GM23248 (cell line): Measurements from ENCODE around the gene INTS6L. TPM values are rescaled to one million over a fixed set of nuclear protein-coding genes. Genes with fewer than 3 reads are reported as not detected.
"Not testable (repeated sequence)": the region's sequence is repeated elsewhere in the genome, so short reads cannot be mapped to it uniquely, and the experiment has no call there.

Experiments
- DNase-seq: peaks from one replicate; pipeline ENCODE4 v3.0.0-alpha.2; 2015
- H2AFZ ChIP-seq: fragments of 200-600 bp; sonication (generic); 2 replicates; pipeline ENCODE4 v1.6.1; 2016; ENCODE audit warnings: antibody characterized with exemption
- H3F3A ChIP-seq: fragments of 200-600 bp; sonication (generic); 2 replicates; pipeline ENCODE4 v1.6.1; 2016; ENCODE audit warnings: mild to moderate bottlenecking, antibody characterized with exemption, mixed run types; ENCODE audit not compliant: insufficient read depth
- H3K27ac ChIP-seq: fragments of 200-600 bp; sonication (generic); 2 replicates; pipeline ENCODE4 v1.5.1; 2016; ENCODE audit warnings: mild to moderate bottlenecking
- H3K27me3 ChIP-seq: fragments of 200-600 bp; sonication (generic); replicated peaks from 2 replicates; pipeline ENCODE4 v1.6.1; 2016; ENCODE audit warnings: mild to moderate bottlenecking; ENCODE audit not compliant: insufficient read depth
- H3K36me3 ChIP-seq: fragments of 200-600 bp; sonication (generic); 2 replicates; pipeline ENCODE4 v1.6.1; 2016; ENCODE audit warnings: low read depth, mild to moderate bottlenecking
- H3K4me1 ChIP-seq: fragments of 200-600 bp; sonication (generic); 2 replicates; pipeline ENCODE4 v1.6.1; 2016; ENCODE audit warnings: mild to moderate bottlenecking; ENCODE audit not compliant: insufficient read depth
- H3K4me2 ChIP-seq: fragments of 200-600 bp; sonication (generic); one replicate; pipeline ENCODE4 v1.6.1; 2016; ENCODE audit warnings: mild to moderate bottlenecking; ENCODE audit not compliant: unreplicated experiment
- H3K4me3 ChIP-seq: fragments of 200-600 bp; sonication (generic); 2 replicates; pipeline ENCODE4 v1.5.1; 2016; ENCODE audit warnings: mild to moderate bottlenecking
- H3K79me2 ChIP-seq: fragments of 200-600 bp; sonication (generic); 2 replicates; pipeline ENCODE4 v1.6.1; 2016; ENCODE audit warnings: mild to moderate bottlenecking; ENCODE audit not compliant: insufficient read depth
- H3K9ac ChIP-seq: fragments of 200-600 bp; sonication (generic); 2 replicates; pipeline ENCODE4 v1.6.1; 2016; ENCODE audit warnings: mild to moderate bottlenecking
- H3K9me2 ChIP-seq: fragments of 200-600 bp; sonication (generic); 2 replicates; pipeline ENCODE4 v1.6.1; 2016; ENCODE audit warnings: mixed run types, mild to moderate bottlenecking, moderate library complexity; ENCODE audit not compliant: insufficient read depth
- H3K9me3 ChIP-seq: fragments of 200-600 bp; sonication (generic); one replicate; pipeline ENCODE4 v1.6.1; 2017; ENCODE audit warnings: low read depth
- H4K20me1 ChIP-seq: fragments of 200-600 bp; sonication (generic); 2 replicates; pipeline ENCODE4 v1.6.0; 2016; ENCODE audit not compliant: insufficient read depth
- EZH2 ChIP-seq: fragments of 200-600 bp; sonication (generic); IDR thresholded peaks from 2 replicates; pipeline ENCODE4 v1.6.1; 2018; ENCODE audit warnings: antibody characterized with exemption, mild to moderate bottlenecking; ENCODE audit not compliant: insufficient read depth, poor library complexity, severe bottlenecking
- EZH2phosphoT487 ChIP-seq: fragments of 200-600 bp; sonication (generic); IDR thresholded peaks from 2 replicates; pipeline ENCODE4 v1.6.1; 2018; ENCODE audit warnings: antibody characterized with exemption, moderate library complexity, mild to moderate bottlenecking, low read depth; ENCODE audit not compliant: insufficient read depth
- WGBS, 2 experiments: methylation state at CpG; one replicate each; pipeline ENCODE4 v1.1.6; 2015 to 2017; ENCODE audit warnings: low lambda C conversion rate in 2 of 2, low coverage in 1 of 2; ENCODE audit errors: missing lambda C conversion rate in 2 of 2; 5-methylcytosine and 5-hydroxymethylcytosine counted together
- in situ Hi-C: fragments of 300-500 bp; cut with MboI; formaldehyde crosslinking; loops from 2 replicates; pipeline ENCODE4 v1.15.0; 2020
- polyA plus RNA-seq: library from polyadenylated mRNA; unstranded; fragments of >200 nt; fragmentation: Nextera tagmentation; extraction: Ambion mirVana; gene quantifications from 2 replicates; pipeline ENCODE4 v1.2.1, GENCODE V29; 2016
- total RNA-seq: library from RNA; depleted of rRNA; stranded (reverse); fragments of >200 nt; shearing (Covaris generic); gene quantifications from 2 replicates; pipeline ENCODE4 v1.2.3, GENCODE V29; 2014; rRNA removed

The INTS6L gene
- total and polyA plus RNA-seq, 2 experiments from 2014 or later, result 1.2 to 1.9 TPM

DNA sequence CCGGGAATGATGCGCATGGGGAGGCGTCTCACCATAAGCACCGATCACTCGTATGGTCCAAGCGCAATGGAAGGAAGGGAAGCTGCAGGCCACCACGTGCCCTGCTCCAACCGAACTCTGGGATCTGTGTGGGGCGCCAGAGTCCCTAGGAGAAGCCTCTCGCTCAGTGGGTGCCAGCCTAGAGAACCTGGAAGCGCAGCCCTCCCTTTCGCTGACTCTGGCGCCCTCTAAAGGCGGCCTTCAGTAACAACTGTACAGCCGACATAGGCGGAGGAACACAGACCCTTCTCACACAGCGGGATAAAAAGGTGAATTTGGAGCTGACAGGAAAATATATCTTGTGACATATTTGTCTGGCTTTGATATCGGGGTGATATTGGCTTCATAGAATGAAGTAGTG lies 76.0 kb downstream of the INTS6L start:
- DNase-seq, result peak; percentile 59
- TF ChIP-seq EZH2phosphoT487 (no peak), EZH2 (no peak)
- Histone ChIP-seq H3K27me3 (no peaks in the 10 kb centered on the region), H3K9ac (no peak overlapping the region), H3K36me3 (no peaks in the 10 kb centered on the region), H3K27ac (no peak overlapping the region), H3K4me2 (no peak overlapping the region), H3K9me2 (no peaks in the 10 kb centered on the region), H3K4me3 (no peak overlapping the region), H3K9me3 (no peaks in the 10 kb centered on the region), H2AFZ (no peak overlapping the region), H3K79me2 (no peaks in the 10 kb centered on the region), H4K20me1 (no peaks in the 10 kb centered on the region), H3F3A (no peaks in the 10 kb centered on the region), H3K4me1 (no peaks in the 10 kb centered on the region)
- in situ Hi-C loops, result loop anchor here (25.0 kb wide), 1 partner anchor 409 kb away; no protein-coding TSS in a partner anchor
- WGBS, 2 experiments, result 29 to 52% methylated on average over 9 to 18 of the region's 18 CpGs

DNA sequence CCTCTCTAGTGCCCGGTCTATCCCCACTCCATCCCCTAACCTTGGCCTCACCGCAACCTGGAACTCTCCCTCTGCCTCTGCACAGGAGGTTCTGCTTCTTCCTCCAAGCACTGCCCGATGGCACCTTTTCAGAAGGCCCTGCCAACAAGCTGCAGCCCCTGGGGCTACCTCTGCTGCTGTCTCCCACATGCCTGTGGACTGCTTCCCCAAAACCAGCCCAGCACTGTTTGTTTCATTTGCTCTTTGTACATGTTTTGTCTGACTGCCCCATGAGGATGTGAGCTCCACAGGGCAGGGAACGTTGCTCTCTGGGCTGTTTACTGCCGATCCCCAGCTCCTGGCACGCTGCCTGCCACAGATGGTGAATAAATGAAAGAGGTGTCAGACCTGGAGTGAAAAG lies 85.4 kb downstream of the INTS6L start:
- no peak for DNase-seq
- 8 to 10% methylated on average over 4 to 6 of the region's 6 CpGs for WGBS, 2 experiments

DNA sequence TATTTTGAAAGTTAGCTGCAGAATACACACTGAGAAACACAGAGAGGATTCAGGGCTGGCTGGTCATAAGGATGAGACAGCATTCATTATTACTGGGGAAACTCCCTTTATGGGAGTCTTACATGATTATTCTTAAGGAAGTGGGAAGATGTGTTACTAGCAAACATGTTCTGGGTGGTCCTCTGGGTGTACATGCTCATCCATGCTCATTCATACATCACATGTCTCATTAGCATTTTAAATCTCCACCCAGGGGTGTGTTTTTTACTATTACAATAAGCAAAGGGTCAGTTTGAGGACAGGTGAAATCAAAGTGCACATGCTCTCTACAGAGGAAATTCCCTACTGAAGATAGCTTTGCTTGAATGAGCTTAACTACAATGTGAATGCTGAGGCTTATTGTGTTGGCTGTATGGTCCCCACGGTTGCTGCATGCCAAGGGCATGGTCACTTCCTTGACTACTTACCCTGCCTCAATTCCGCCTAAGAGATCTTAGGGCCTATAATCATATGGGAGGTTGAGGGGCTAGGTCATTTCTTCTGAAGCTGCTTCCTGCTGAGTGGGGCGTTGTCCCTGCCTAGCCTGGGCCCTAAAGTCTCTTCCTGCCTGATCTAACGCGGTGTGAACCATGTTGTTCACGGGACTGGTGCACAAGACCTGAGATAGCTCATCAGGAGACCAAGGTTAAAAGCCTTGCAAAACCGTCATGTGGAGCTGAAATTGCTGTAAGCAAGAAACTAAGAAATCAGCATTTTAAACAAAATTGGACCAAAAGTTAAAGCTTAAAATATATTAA lies 104.1 kb downstream of the INTS6L start:
- H3K9ac ChIP-seq, H3K9me2 ChIP-seq, H3K4me1 ChIP-seq, H2AFZ ChIP-seq, H3K4me2 ChIP-seq, H3K9me3 ChIP-seq, DNase-seq, H4K20me1 ChIP-seq, H3K27ac ChIP-seq, in situ Hi-C loops, H3F3A ChIP-seq, H3K4me3 ChIP-seq, H3K79me2 ChIP-seq, H3K27me3 ChIP-seq, H3K36me3 ChIP-seq: not testable (repeated sequence)
- WGBS, 2 experiments, result 6 to 15% methylated on average over 5 of the region's 7 CpGs

More for the DNA sequence above, 85.4 kb downstream of the INTS6L start:
- Histone ChIP-seq H3K4me1 (no peaks in the 10 kb centered on the region), H3K79me2 (no peaks in the 10 kb centered on the region), H3K9ac (no peak overlapping the region), H3K9me3 (no peaks in the 10 kb centered on the region), H3K4me2 (no peak overlapping the region), H3K36me3 (no peaks in the 10 kb centered on the region), H3K4me3 (no peak overlapping the region), H3F3A (no peaks in the 10 kb centered on the region), H3K9me2 (no peaks in the 10 kb centered on the region), H4K20me1 (no peaks in the 10 kb centered on the region), H3K27ac (no peak overlapping the region), H3K27me3 (no peaks in the 10 kb centered on the region), H2AFZ (no peak overlapping the region)
- TF ChIP-seq EZH2 (no peak), EZH2phosphoT487 (no peak)
- in situ Hi-C loops, result no loop called here

DNA sequence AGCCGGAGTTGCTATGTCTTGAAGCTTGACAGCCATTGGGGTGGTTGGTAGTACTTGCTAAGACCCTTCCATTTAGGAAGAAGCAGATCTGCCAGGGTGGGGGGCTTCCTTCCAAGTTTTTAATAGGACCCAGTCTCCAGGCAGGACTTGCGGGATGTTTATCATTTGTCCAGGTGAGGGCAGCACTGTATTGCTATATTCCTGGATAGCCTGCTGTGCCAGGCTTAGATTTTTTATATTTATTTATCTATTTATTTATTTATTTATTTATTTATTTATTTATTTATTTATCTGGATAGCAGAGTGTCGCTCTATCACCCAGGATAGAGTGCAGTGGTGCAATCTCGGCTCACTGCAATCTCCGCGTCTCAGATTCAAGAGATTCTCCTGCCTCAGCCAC lies 105.5 kb downstream of the INTS6L start:
- H2AFZ ChIP-seq, result no peak overlapping the region
- no peak overlapping the region for H3K4me2 ChIP-seq
- no peaks in the 10 kb centered on the region for H3K27me3 ChIP-seq
- no peak overlapping the region for H3K9ac ChIP-seq
- no peak overlapping the region for H3K27ac ChIP-seq
- in situ Hi-C loops, result no loop called here
- TF ChIP-seq EZH2 (no peak), EZH2phosphoT487 (no peak)
- H4K20me1 ChIP-seq, result no peaks in the 10 kb centered on the region
- no peak overlapping the region for H3K4me3 ChIP-seq
- H3K9me2 ChIP-seq, result no peaks in the 10 kb centered on the region
- no peaks in the 10 kb centered on the region for H3K79me2 ChIP-seq
- no peaks in the 10 kb centered on the region for H3K36me3 ChIP-seq
- WGBS, 2 experiments, result 86 to 93% methylated on average over 5 to 6 of the region's 6 CpGs
- no peaks in the 10 kb centered on the region for H3K9me3 ChIP-seq
- peak; percentile 33 for DNase-seq
- H3K4me1 ChIP-seq, result no peaks in the 10 kb centered on the region
- H3F3A ChIP-seq, result no peaks in the 10 kb centered on the region

DNA sequence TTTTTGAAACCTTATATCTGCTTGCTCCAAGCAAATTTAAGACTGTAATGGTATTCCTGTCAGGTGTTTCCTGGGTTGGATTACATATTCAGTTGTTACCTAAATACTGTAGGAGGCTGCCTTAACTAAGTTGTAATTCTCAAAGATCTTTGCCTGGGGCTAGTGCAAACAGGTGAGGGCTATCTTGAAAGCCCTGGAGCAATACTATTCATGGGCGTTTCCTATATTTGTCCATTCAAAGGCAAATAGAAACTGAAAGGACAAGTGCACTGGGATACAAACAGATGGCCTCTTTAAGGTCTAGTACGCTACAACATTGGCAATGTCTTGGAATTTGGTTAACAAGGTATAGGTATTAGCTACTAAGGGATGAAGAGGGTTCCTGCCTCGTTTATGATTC lies 108.9 kb downstream of the INTS6L start:
- WGBS, 2 experiments, result 7 to 18% methylated on average over 3 of the region's 3 CpGs
- in situ Hi-C loops, result no loop called here

More for the DNA sequence above, 108.9 kb downstream of the INTS6L start:
- DNase-seq, result no peak
- Histone ChIP-seq H3K4me3 (no peak overlapping the region), H3K4me1 (no peaks in the 10 kb centered on the region), H3K4me2 (no peak overlapping the region), H3K79me2 (no peaks in the 10 kb centered on the region), H3K36me3 (no peaks in the 10 kb centered on the region), H3K9me3 (no peaks in the 10 kb centered on the region), H3F3A (no peaks in the 10 kb centered on the region), H2AFZ (no peak overlapping the region), H3K9ac (no peak overlapping the region), H3K9me2 (no peaks in the 10 kb centered on the region), H3K27ac (no peak overlapping the region), H4K20me1 (no peaks in the 10 kb centered on the region), H3K27me3 (no peaks in the 10 kb centered on the region)
- TF ChIP-seq EZH2phosphoT487 (no peak), EZH2 (no peak)

Other genes starting within 250 kb of the INTS6L start
- not detected in 2 replicates for gene ETDC, start 211.2 kb upstream of the INTS6L start, total RNA-seq
- not detected in 2 replicates for gene ETDC, start 211.2 kb upstream of the INTS6L start, polyA plus RNA-seq
- gene ZNF75D, start 176.6 kb upstream of the INTS6L start, total RNA-seq, result 3.9 and 5.5 TPM in 2 replicates
- 2.7 and 3.5 TPM in 2 replicates for gene ZNF75D, start 176.6 kb upstream of the INTS6L start, polyA plus RNA-seq
- 9.6 and 9.8 TPM in 2 replicates for gene ZNF449, start 175.9 kb upstream of the INTS6L start, total RNA-seq
- gene ZNF449, start 175.9 kb upstream of the INTS6L start, polyA plus RNA-seq, result 6.2 and 6.8 TPM in 2 replicates
- gene SMIM10L2A, start 98.7 kb upstream of the INTS6L start, total RNA-seq, result not detected in 2 replicates
- gene SMIM10L2A, start 98.7 kb upstream of the INTS6L start, polyA plus RNA-seq, result not detected in 2 replicates
- gene CT45A1, start 193.0 kb downstream of the INTS6L start, total RNA-seq, result not detected in 2 replicates
- gene CT45A1, start 193.0 kb downstream of the INTS6L start, polyA plus RNA-seq, result not detected in 2 replicates
- not detected in 2 replicates for gene CT45A3, start 247.5 kb downstream of the INTS6L start, total RNA-seq
- gene CT45A3, start 247.5 kb downstream of the INTS6L start, polyA plus RNA-seq, result not detected in 2 replicates